GM21737 (cell line): ENCODE results near the gene HOOK2.

Source experiments
- ATAC-seq: cut with Tn5 transposase; IDR thresholded peaks from one replicate; pipeline ENCODE4 v1.9.1; 2021; ENCODE audit warnings: mild to moderate bottlenecking, moderate library complexity; ENCODE audit not compliant: unreplicated experiment

Gene HOOK2

GRCh38 chr19:12783849-12784393, 8.6 kb upstream of the HOOK2 start:
- no peak for ATAC-seq

GRCh38 chr19:12783291-12783848, 8.0 kb upstream of the HOOK2 start:
- no peak for ATAC-seq

GRCh38 chr19:12782424-12783290, 7.3 kb upstream of the HOOK2 start:
- peak; percentile 29 for ATAC-seq

GRCh38 chr19:12782174-12782423, 6.7 kb upstream of the HOOK2 start:
- no peak for ATAC-seq

GRCh38 chr19:12779162-12779993, 4.0 kb upstream of the HOOK2 start:
- ATAC-seq: no peak

- ATAC-seq: no peak
These were observed 3.5 kb upstream of the HOOK2 start for GRCh38 chr19:12778905-12779161.

- ATAC-seq: peak; percentile 10
These were observed 2.9 kb upstream of the HOOK2 start for GRCh38 chr19:12778017-12778904.

GRCh38 chr19:12777217-12778016, 2.1 kb upstream of the HOOK2 start:
- ATAC-seq: peak; percentile 46

GRCh38 chr19:12773571-12773970, 1.8 kb downstream of the HOOK2 start:
- ATAC-seq: no peak

GRCh38 chr19:12772323-12772722, 3.0 kb downstream of the HOOK2 start:
- ATAC-seq: no peak

GRCh38 chr19:12770922-12771321, 4.4 kb downstream of the HOOK2 start:
- no peak for ATAC-seq

- no peak for ATAC-seq
These were observed 5.7 kb downstream of the HOOK2 start for GRCh38 chr19:12769689-12770088.

- ATAC-seq: no peak
These were observed 7.7 kb downstream of the HOOK2 start for GRCh38 chr19:12767666-12768065.

GRCh38 chr19:12767150-12767549, 8.2 kb downstream of the HOOK2 start:
- no peak for ATAC-seq

- peak; percentile 54 for ATAC-seq
These were observed 9.3 kb downstream of the HOOK2 start for GRCh38 chr19:12766051-12766521.

- ATAC-seq: no peak
These were observed 10.7 kb downstream of the HOOK2 start for GRCh38 chr19:12764698-12765097.

GRCh38 chr19:12763100-12763499, 12.3 kb downstream of the HOOK2 start:
- no peak for ATAC-seq

- ATAC-seq: no peak
These were observed 15.7 kb downstream of the HOOK2 start for GRCh38 chr19:12759686-12760085.

GRCh38 chr19:12757544-12758274, 17.6 kb downstream of the HOOK2 start:
- no peak for ATAC-seq
